ENCODE results near the gene LRMDA.

The LRMDA gene

GRCh38 chr10:76119515-76119914 is 688.1 kb downstream of the LRMDA start:
- Histone ChIP-seq H3K9ac (ENCODE audit: low read length) (no peak overlapping the region), H3K9me3 (ENCODE audit: insufficient read depth, low read length) (no peaks in the 10 kb centered on the region), H2AFZ (ENCODE audit: low read depth, low read length, severe bottlenecking) (no peak overlapping the region), H4K20me1 (ENCODE audit: low read depth, low read length) (no peaks in the 10 kb centered on the region), H3K9me2 (replicated peaks; ENCODE audit: insufficient read depth, low read length) (no peaks in the 10 kb centered on the region), H3F3A (ENCODE audit: insufficient read depth) (no peaks in the 10 kb centered on the region), H3K27me3 (ENCODE audit: low read length) (no peaks in the 10 kb centered on the region), H3K79me2 (ENCODE audit: insufficient read depth, low read length) (no peaks in the 10 kb centered on the region), H3K4me3 (ENCODE audit: insufficient read depth, low read length, poor library complexity, severe bottlenecking) (no peak overlapping the region), H3K36me3 (ENCODE audit: low read length) (no peaks in the 10 kb centered on the region), H3K4me2 (ENCODE audit: low read depth, low read length, poor library complexity, severe bottlenecking) (no peak overlapping the region), H3K27ac (ENCODE audit: low read depth, low read length) (no peak overlapping the region)
- TF ChIP-seq EZH2phosphoT487 (conservative IDR thresholded peaks at IDR 0.05; ENCODE audit: low read length) (no peak), CTCF (IDR thresholded peaks at IDR 0.05; ENCODE audit: insufficient read depth, low read length, poor library complexity, severe bottlenecking) (no peak)

- H3F3A ChIP-seq (ENCODE audit: insufficient read depth): no peaks in the 10 kb centered on the region
- H3K4me3 ChIP-seq (ENCODE audit: insufficient read depth, low read length, poor library complexity, severe bottlenecking): no peak overlapping the region
- H3K4me2 ChIP-seq (ENCODE audit: low read depth, low read length, poor library complexity, severe bottlenecking): no peak overlapping the region
- H3K36me3 ChIP-seq (ENCODE audit: low read length): no peaks in the 10 kb centered on the region
- no peaks in the 10 kb centered on the region for H3K27me3 ChIP-seq (ENCODE audit: low read length)
- no peak for TF ChIP-seq CTCF (IDR thresholded peaks at IDR 0.05; ENCODE audit: insufficient read depth, low read length, poor library complexity, severe bottlenecking)
- no peak for TF ChIP-seq EZH2phosphoT487 (conservative IDR thresholded peaks at IDR 0.05; ENCODE audit: low read length)
- no peaks in the 10 kb centered on the region for H3K9me3 ChIP-seq (ENCODE audit: insufficient read depth, low read length)
- H3K9me2 ChIP-seq (replicated peaks; ENCODE audit: insufficient read depth, low read length): no peaks in the 10 kb centered on the region
- H3K9ac ChIP-seq (ENCODE audit: low read length): no peak overlapping the region
- no peaks in the 10 kb centered on the region for H4K20me1 ChIP-seq (ENCODE audit: low read depth, low read length)
- no peak overlapping the region for H3K27ac ChIP-seq (ENCODE audit: low read depth, low read length)
- H3K79me2 ChIP-seq (ENCODE audit: insufficient read depth, low read length): no peaks in the 10 kb centered on the region
- no peak overlapping the region for H2AFZ ChIP-seq (ENCODE audit: low read depth, low read length, severe bottlenecking)
These were observed 690.6 kb downstream of the LRMDA start for GRCh38 chr10:76122056-76122455.

GRCh38 chr10:76124280-76124679 is 692.9 kb downstream of the LRMDA start:
- H4K20me1 ChIP-seq (ENCODE audit: low read depth, low read length): no peaks in the 10 kb centered on the region
- TF ChIP-seq CTCF (IDR thresholded peaks at IDR 0.05; ENCODE audit: insufficient read depth, low read length, poor library complexity, severe bottlenecking) (no peak), EZH2phosphoT487 (conservative IDR thresholded peaks at IDR 0.05; ENCODE audit: low read length) (no peak)
- no peaks in the 10 kb centered on the region for H3F3A ChIP-seq (ENCODE audit: insufficient read depth)
- H3K9me3 ChIP-seq (ENCODE audit: insufficient read depth, low read length): no peaks in the 10 kb centered on the region
- no peaks in the 10 kb centered on the region for H3K79me2 ChIP-seq (ENCODE audit: insufficient read depth, low read length)
- H3K9me2 ChIP-seq (replicated peaks; ENCODE audit: insufficient read depth, low read length): no peaks in the 10 kb centered on the region
- H3K4me2 ChIP-seq (ENCODE audit: low read depth, low read length, poor library complexity, severe bottlenecking): no peak overlapping the region
- no peak overlapping the region for H3K27ac ChIP-seq (ENCODE audit: low read depth, low read length)
- no peaks in the 10 kb centered on the region for H3K36me3 ChIP-seq (ENCODE audit: low read length)
- H3K9ac ChIP-seq (ENCODE audit: low read length): no peak overlapping the region
- no peak overlapping the region for H3K4me3 ChIP-seq (ENCODE audit: insufficient read depth, low read length, poor library complexity, severe bottlenecking)
- no peaks in the 10 kb centered on the region for H3K27me3 ChIP-seq (ENCODE audit: low read length)
- H2AFZ ChIP-seq (ENCODE audit: low read depth, low read length, severe bottlenecking): no peak overlapping the region

Measured in SU-DHL-6 (cell line).